Effector memory CD8-positive, alpha-beta T cell (primary cell): ENCODE data around the gene TAB2.
"Not testable (repeated sequence)": the region's sequence is repeated elsewhere in the genome, so short reads cannot be mapped to it uniquely, and the experiment has no call there.

ENCODE experiments used
- ATAC-seq: fragments of 150-1000 bp; cut with Tn5 transposase; replicated peaks from 2 replicates; pipeline ENCODE4 v1.10.0; 2021; ENCODE audit warnings: mild to moderate bottlenecking, moderate library complexity
- DNase-seq, 3 experiments: peaks; one replicate each; pipeline ENCODE4 v3.0.0; 2021
- H3K27ac Mint-ChIP-seq, 2 donors: one replicate each; pipeline ENCODE4 v1.8.0; 2022; ENCODE audit warnings: mild to moderate bottlenecking in 2 of 2, mixed read lengths in 2 of 2, moderate library complexity in 2 of 2
- H3K27me3 Mint-ChIP-seq, 2 donors: one replicate each; pipeline ENCODE4 v1.8.0; 2022; ENCODE audit warnings: mixed read lengths in 2 of 2
- H3K36me3 Mint-ChIP-seq: one replicate; pipeline ENCODE4 v1.8.0; 2022; ENCODE audit warnings: mild to moderate bottlenecking, moderate library complexity, mixed read lengths; ENCODE audit not compliant: insufficient read depth
- H3K4me1 Mint-ChIP-seq, 2 donors: one replicate each; pipeline ENCODE4 v1.8.0; 2022; ENCODE audit warnings: low read depth in 2 of 2, mixed read lengths in 2 of 2
- H3K4me3 Mint-ChIP-seq, 2 donors: one replicate each; pipeline ENCODE4 v1.8.0; 2022; ENCODE audit warnings: mild to moderate bottlenecking in 2 of 2, mixed read lengths in 2 of 2, moderate library complexity in 2 of 2
- H3K9me3 Mint-ChIP-seq, 2 donors: one replicate each; pipeline ENCODE4 v1.8.0; 2022; ENCODE audit warnings: mixed read lengths in 2 of 2

Gene TAB2

DNA sequence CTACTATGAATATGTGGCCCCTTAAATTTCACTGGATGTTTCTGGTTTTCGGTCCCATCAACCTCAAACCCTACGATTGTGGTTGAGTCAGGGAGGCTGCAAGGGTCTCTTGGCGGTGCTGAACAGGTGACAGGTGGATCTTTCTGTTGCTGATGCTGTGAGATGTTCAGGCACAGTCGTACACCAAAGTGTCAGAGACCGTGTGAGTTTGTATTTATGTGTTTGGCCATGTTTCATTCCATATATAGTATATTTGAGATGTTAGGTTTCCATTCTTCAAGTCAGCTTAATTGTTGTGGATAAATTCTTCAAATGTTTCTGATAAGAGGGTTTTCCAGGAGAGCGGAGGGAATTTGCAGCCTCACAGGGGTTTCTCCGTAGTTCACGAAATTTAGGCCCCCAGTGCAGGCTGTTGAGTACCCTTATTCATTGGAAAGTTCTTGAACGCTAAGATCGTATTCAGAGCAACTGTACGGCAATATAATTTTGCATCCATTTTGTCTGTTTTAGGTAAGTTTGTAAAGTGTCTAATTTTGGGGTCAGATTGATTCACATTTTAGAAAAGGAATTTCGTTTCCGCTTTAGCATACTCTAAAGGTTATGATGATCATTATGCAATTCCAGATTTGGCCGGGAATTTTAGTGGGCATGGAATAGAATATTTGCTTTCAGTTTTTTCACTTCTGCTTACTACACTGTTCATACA is 1.2 kb downstream of the TAB2 start:
- Mint-ChIP-seq H3K9me3 (no peaks in the 10 kb centered on the region), H3K4me3 (peak overlapping the region; percentile 78 to 88), H3K36me3 (peaks cover 27% of the 10 kb centered on the region), H3K27me3 (no peaks in the 10 kb centered on the region), H3K4me1 (peaks cover 19 to 37% of the 10 kb centered on the region in 2 donors), H3K27ac (peak overlapping the region; percentile 81 to 88)
- DNase-seq (peak; percentile 22 to 31 (median 24)), ATAC-seq (peak; percentile 19)

DNA sequence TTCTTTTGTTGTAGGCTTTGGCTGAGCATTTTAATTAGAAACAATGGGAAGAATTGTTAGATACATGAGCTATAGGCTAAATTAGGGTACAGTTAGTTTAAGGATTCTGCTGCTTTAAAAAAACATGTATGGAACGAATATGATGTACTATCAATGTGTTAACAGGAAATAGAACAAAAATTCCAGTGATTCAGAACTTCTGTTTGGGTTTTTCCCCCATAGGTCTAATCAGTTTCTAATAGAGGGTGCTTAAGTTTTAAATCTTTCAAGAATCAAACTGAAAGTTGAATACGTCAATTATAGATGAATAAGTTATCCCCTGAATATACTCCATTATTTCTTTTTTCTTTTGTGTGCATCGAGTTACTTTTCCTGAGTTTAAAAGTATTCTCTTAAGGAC is 1.9 kb downstream of the TAB2 start:
- DNase-seq (no peak), ATAC-seq (no peak)
- H3K4me1 Mint-ChIP-seq: peaks cover 22 to 42% of the 10 kb centered on the region in 2 donors
- H3K4me3 Mint-ChIP-seq: peak overlapping the region; percentile 78 to 88
- H3K9me3 Mint-ChIP-seq: no peaks in the 10 kb centered on the region
- peaks cover 27% of the 10 kb centered on the region for H3K36me3 Mint-ChIP-seq
- H3K27me3 Mint-ChIP-seq: no peaks in the 10 kb centered on the region
- H3K27ac Mint-ChIP-seq: peak overlapping the region; percentile 81 to 88

DNA sequence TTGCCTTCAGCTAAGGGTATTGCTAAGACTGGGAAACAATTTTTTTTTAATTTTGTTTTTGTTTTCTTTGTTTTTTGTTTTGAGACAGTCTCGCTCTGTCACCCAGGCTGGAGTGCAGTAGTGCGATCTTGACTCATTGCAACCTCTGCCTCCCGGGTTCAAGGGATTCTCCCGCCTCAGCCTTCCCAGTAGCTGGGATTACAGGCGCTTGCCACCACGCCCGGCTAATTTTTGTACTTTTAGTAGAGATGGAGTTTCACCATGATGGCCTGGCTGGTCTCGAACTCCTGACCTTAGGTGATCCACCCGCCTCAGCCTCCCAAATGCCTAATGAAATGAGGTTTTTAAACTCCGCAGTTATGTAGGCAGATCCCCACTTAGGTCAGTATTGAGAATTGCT is 2.5 kb downstream of the TAB2 start:
- ATAC-seq, DNase-seq, H3K9me3 Mint-ChIP-seq, H3K27me3 Mint-ChIP-seq: not testable (repeated sequence)
- peaks cover 22 to 47% of the 10 kb centered on the region in 2 donors for H3K4me1 Mint-ChIP-seq
- H3K4me3 Mint-ChIP-seq: peak overlapping the region; percentile 78 to 88
- peaks cover 27% of the 10 kb centered on the region for H3K36me3 Mint-ChIP-seq
- H3K27ac Mint-ChIP-seq: peak overlapping the region; percentile 29 to 88

DNA sequence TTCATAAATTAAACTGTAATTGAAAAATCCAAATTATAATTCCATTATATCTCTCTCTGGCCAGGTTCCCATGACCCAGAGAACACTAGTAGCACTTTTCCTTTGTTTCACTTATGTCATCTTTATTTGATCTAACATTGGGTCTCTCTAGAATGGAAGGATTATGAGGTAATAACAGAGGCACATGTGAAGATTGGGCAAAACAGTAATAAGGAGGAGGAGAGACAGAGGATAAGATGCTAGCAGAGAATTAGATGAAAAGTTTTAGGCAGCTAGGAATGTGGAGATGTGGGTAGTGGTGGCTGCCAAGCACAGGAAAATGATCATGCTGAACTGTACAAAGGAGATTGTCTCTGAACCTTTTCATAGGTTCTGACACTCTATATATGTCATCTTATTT is 3.3 kb downstream of the TAB2 start:
- Mint-ChIP-seq H3K9me3 (no peaks in the 10 kb centered on the region), H3K4me1 (peaks cover 24 to 48% of the 10 kb centered on the region in 2 donors), H3K27ac (peak overlapping the region; percentile 1 to 88), H3K4me3 (peak overlapping the region in 1 of 2 donors; percentile 88), H3K27me3 (no peaks in the 10 kb centered on the region), H3K36me3 (peaks cover 27% of the 10 kb centered on the region)
- ATAC-seq (no peak), DNase-seq (no peak)

DNA sequence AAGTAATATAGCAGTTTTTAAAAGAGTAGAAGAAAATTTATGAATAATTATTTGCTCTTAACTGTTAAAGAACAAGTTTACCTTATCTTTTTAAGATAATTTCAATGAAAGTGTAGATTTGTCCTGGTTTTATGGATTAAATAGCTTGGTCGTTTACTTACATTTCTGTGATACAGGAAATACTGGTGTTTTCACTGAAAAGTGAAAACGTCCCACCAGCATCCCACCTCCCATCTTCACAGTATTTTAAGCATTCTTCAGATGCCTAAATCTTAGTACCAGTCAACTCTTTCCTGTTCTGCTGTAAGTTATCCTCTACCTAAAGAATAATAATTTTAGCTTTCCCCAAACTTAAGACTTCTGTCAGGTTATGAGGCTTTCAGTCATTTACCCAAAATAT is 5.8 kb downstream of the TAB2 start:
- no peaks in the 10 kb centered on the region for H3K9me3 Mint-ChIP-seq
- DNase-seq: no peak
- H3K27me3 Mint-ChIP-seq: no peaks in the 10 kb centered on the region
- H3K4me3 Mint-ChIP-seq: peak overlapping the region in 1 of 2 donors; percentile 88
- H3K27ac Mint-ChIP-seq: peak overlapping the region; percentile 15 to 88
- no peak for ATAC-seq
- H3K4me1 Mint-ChIP-seq: peaks cover 29 to 55% of the 10 kb centered on the region in 2 donors
- H3K36me3 Mint-ChIP-seq: peaks cover 21% of the 10 kb centered on the region

DNA sequence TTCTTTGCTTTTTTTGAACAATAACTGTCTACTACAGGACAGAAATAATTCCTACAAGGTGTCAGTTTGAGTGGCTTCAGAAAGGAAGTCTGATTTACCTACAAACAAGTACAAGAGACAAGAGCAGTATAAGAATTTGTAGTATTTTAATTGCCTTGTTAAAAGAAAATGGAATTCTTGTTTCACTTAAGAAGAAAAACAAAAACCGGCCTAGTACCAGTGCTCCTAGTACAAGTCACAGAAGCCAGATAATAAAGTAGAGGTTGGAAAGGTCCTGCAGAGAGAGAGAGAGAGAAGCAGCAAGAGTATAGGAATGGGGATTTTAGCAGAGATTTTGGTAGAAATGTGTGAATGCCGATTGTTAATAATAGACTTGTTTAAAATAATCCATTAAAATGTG is 6.4 kb downstream of the TAB2 start:
- Mint-ChIP-seq H3K27me3 (no peaks in the 10 kb centered on the region), H3K27ac (peak overlapping the region; percentile 15 to 88), H3K4me1 (peaks cover 30 to 56% of the 10 kb centered on the region in 2 donors), H3K4me3 (peak overlapping the region in 1 of 2 donors; percentile 88), H3K9me3 (no peaks in the 10 kb centered on the region), H3K36me3 (peaks cover 16% of the 10 kb centered on the region)
- no peak for ATAC-seq
- no peak for DNase-seq

DNA sequence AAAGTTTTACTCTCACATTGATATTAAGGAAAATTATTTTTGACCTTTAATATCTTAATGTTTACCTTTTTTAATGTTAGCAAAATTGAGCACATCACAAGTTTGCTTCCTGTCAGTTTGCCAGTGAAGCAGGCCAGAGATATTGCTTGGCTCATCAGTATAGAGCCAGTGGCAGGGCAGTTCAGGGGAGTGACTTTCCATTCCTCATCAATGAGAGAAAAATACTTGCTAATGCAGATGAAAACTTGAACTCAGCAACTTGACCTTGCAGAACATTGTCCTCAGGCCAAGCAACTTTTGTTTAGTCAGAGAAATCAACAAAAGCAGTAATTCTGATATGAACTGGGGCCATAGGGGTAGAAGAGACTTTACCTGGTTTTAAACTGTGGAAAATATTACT is 6.9 kb downstream of the TAB2 start:
- H3K4me3 Mint-ChIP-seq: no peak overlapping the region
- DNase-seq: no peak
- no peaks in the 10 kb centered on the region for H3K27me3 Mint-ChIP-seq
- no peaks in the 10 kb centered on the region for H3K9me3 Mint-ChIP-seq
- peak overlapping the region in 1 of 2 donors; percentile 88 for H3K27ac Mint-ChIP-seq
- peaks cover 13% of the 10 kb centered on the region for H3K36me3 Mint-ChIP-seq
- ATAC-seq: no peak
- H3K4me1 Mint-ChIP-seq: peaks cover 32 to 55% of the 10 kb centered on the region in 2 donors

DNA sequence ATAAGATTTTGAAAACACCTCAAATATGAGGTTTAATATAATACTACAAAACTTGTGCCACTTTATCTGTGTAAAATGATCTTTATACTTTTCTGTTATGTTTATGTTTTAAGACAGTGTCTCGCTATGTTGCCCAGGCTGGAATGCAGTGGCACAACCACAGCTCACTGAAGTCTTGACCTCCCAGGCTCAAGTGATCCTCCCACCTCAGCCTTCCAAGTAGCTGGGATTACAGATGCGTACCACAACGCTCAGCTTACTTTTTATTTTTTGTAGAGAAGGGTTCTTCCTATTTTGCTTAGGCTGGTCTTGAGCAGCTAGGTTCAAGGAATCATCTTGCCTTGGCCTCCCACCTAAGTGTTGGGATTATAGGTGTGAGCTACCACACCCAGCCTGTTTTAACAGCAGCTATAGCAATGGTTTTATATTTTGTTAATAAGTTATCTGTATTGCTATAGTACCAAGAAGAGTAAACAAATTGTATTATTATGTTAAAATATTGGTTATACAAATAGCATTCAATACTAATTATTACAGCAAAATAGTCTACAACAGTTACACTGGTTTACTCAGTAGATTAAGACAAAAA is 8.2 kb downstream of the TAB2 start:
- Mint-ChIP-seq H3K4me1 (peaks cover 33 to 62% of the 10 kb centered on the region in 2 donors), H3K9me3 (no peaks in the 10 kb centered on the region), H3K27ac (no peak overlapping the region), H3K36me3 (peaks cover 6% of the 10 kb centered on the region), H3K4me3 (no peak overlapping the region), H3K27me3 (no peaks in the 10 kb centered on the region)
- ATAC-seq (no peak), DNase-seq (no peak)

DNA sequence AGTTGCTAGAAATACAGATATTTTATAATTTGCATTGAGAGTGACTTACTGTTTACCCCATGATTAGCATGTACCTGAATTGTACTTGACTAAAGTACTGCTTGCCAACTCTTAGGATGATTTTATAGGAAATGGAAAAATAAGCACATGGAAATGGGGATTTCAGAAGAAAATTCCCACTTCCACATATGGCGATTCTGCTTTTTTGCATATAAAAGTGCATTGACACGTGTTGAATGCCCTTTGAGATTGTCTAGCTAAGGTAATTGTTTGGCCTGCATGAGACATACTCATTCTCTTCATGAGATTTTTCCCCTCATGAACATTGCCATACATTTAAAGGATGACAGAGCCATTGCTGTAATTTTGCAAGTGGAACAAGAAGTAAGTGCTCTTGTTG is 10.1 kb downstream of the TAB2 start:
- no peak overlapping the region for H3K4me3 Mint-ChIP-seq
- H3K36me3 Mint-ChIP-seq: no peaks in the 10 kb centered on the region
- DNase-seq (no peak), ATAC-seq (no peak)
- no peaks in the 10 kb centered on the region for H3K27me3 Mint-ChIP-seq
- no peak overlapping the region for H3K27ac Mint-ChIP-seq
- H3K9me3 Mint-ChIP-seq: no peaks in the 10 kb centered on the region
- H3K4me1 Mint-ChIP-seq: peaks cover 45 to 67% of the 10 kb centered on the region in 2 donors

DNA sequence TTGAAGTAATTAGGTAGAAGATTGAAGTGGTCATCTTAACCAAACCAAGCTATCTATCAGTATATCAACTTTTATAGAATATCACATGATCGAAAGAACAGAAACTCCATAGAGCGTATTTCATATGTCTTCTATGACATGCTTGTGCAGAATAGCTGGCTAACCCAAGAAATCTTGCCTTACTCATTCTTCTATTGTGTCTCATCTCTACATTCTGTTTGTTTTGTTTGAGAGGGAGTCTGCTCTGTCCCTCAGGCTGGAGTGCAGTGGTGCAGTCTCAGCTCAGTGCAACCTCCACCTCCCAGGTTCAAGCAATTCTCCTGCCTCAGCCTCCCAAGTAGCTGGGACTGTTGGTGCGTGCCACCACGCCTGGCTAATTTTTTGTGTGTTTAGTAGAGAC is 10.6 kb downstream of the TAB2 start:
- peaks cover 48 to 67% of the 10 kb centered on the region in 2 donors for H3K4me1 Mint-ChIP-seq
- DNase-seq: no peak
- H3K9me3 Mint-ChIP-seq: no peaks in the 10 kb centered on the region
- ATAC-seq: no peak
- H3K27ac Mint-ChIP-seq: no peak overlapping the region
- no peaks in the 10 kb centered on the region for H3K27me3 Mint-ChIP-seq
- peak overlapping the region; percentile 13 to 61 for H3K4me3 Mint-ChIP-seq
- no peaks in the 10 kb centered on the region for H3K36me3 Mint-ChIP-seq

DNA sequence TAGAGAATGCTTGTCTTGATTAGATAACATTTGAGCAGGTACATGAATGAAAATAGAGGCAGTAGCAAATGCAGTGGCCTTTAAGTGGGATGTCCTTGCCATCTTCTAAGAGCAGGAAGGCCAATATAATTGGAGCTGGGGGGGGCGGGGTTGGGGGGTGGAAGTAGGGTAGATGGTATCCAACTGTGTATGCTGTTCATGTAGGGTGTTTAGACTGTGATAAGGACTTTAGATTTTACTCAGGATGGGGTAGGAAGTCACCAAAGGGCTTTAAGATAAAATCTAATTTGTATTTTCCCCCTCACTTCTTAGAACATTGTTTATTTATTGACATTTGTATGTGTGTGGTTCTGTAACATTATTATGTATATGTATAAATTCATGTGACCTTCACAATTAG is 12.0 kb downstream of the TAB2 start:
- peak overlapping the region in 1 of 2 donors; percentile 21 for H3K27ac Mint-ChIP-seq
- H3K27me3 Mint-ChIP-seq: no peaks in the 10 kb centered on the region
- no peaks in the 10 kb centered on the region for H3K36me3 Mint-ChIP-seq
- DNase-seq (no peak), ATAC-seq (no peak)
- peaks cover 53 to 71% of the 10 kb centered on the region in 2 donors for H3K4me1 Mint-ChIP-seq
- peak overlapping the region in 1 of 2 donors; percentile 61 for H3K4me3 Mint-ChIP-seq
- no peaks in the 10 kb centered on the region for H3K9me3 Mint-ChIP-seq

DNA sequence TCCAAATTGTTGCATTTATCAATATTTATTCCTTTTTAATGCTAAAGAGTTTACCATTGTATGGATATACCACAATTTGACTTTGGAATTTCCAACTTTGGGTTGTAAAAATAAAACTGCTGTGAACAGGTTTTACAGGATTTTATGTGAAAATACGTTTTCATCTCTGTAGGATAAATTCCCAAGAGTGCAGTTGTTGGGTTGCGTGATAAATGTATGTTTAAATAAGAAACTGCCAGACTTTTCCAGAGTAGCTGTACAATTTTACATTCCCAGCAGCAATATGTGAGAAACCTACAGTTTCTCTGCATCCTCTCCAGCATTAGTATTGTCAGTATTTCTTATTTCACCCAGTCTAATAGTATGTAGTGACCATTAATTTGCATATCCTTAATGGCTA is 12.6 kb downstream of the TAB2 start:
- no peak for ATAC-seq
- no peaks in the 10 kb centered on the region for H3K27me3 Mint-ChIP-seq
- peak overlapping the region in 1 of 2 donors; percentile 59 for H3K4me3 Mint-ChIP-seq
- no peaks in the 10 kb centered on the region for H3K36me3 Mint-ChIP-seq
- no peak overlapping the region for H3K27ac Mint-ChIP-seq
- H3K4me1 Mint-ChIP-seq: peaks cover 57 to 70% of the 10 kb centered on the region in 2 donors
- no peak for DNase-seq
- no peaks in the 10 kb centered on the region for H3K9me3 Mint-ChIP-seq

DNA sequence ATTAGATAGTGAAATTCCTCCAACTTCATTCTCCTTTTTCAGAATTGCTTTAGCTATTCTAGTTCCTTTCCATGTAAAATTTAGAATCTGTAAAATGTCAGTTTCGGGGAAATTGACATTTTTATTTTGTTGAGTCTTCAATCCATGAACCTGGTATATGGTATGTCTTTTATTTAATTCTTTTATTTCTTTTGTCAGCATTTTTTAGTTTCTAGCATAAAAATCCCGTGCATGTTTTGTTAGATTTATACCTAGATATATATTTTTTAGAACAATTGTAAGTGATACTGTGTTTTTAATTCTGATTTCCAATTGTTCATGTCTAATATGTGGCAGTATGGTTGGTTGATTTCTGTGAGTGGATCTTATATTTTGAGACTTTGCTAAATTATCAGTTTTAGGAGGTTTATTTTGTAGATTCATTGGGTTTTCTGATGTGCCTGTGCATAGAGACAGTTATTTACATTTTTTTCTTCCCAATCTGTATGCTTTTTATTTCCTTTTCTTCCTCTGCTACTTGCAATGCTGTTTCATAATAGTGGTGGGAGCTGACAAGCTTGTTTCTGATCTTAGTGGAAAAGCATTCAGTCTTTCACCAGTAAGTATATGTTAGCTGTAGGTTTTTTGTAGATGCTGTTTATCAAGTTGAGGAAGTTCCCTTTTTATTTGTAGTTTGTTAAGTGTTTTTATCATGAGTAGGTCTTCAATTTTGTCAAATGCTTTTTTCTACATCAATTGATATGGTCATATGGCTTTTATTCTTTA is 13.7 kb downstream of the TAB2 start:
- H3K36me3 Mint-ChIP-seq: no peaks in the 10 kb centered on the region
- no peak for ATAC-seq
- DNase-seq: no peak
- H3K9me3 Mint-ChIP-seq: no peaks in the 10 kb centered on the region
- peak overlapping the region; percentile 41 to 59 for H3K4me3 Mint-ChIP-seq
- H3K4me1 Mint-ChIP-seq: peaks cover 58 to 75% of the 10 kb centered on the region in 2 donors
- peak overlapping the region; percentile 1 to 29 for H3K27ac Mint-ChIP-seq
- no peaks in the 10 kb centered on the region for H3K27me3 Mint-ChIP-seq
